HEK293 (cell line): ENCODE measurements around the gene ZFAND3.

Experiments
- CTCF ChIA-PET: fragments of 350-600 bp; formaldehyde crosslinking; extraction: SDS; loops from one replicate; lab custom pipeline; 2021; ENCODE audit warnings: antibody characterized with exemption; lab: Yijun Ruan, JAX
- POLR2A ChIA-PET: fragments of 300-600 bp; formaldehyde crosslinking; extraction: SDS; loops from one replicate; lab custom pipeline; 2020; ENCODE audit warnings: antibody characterized with exemption, inconsistent platforms; lab: Yijun Ruan, JAX
- H3K27ac ChIP-seq: fragments of 200-500 bp; sonication (Bioruptor generic); 2 replicates; pipeline ENCODE4 v1.5.1; 2014; ENCODE audit warnings: low read depth, low read length, control low read depth, inconsistent platforms; ENCODE audit errors: extremely low read depth
- H3K36me3 ChIP-seq, 2 experiments: fragments of 200-500 bp in 1 of 2; sonication (Bioruptor generic) in 1 of 2; 1 replicate in 1 of 2; 2 replicates in 1 of 2; pipeline ENCODE4 v1.5.1; 2014 to 2017; ENCODE audit warnings: inconsistent platforms in 2 of 2, low read length in 2 of 2; ENCODE audit not compliant: control insufficient read depth in 2 of 2, insufficient read depth in 1 of 2
- H3K4me1 ChIP-seq: fragments of 200-500 bp; sonication (Bioruptor generic); 2 replicates; pipeline ENCODE4 v1.5.1; 2014; ENCODE audit warnings: mild to moderate bottlenecking, low read length, inconsistent platforms; ENCODE audit not compliant: control insufficient read depth, insufficient read depth
- H3K4me3 ChIP-seq: 2 replicates; pipeline ENCODE4 v1.5.1; 2011; ENCODE audit warnings: low read depth, mild to moderate bottlenecking, control low read depth, low read length, moderate library complexity
- H3K9me3 ChIP-seq: fragments of 200-500 bp; sonication (Bioruptor generic); 2 replicates; pipeline ENCODE4 v1.5.1; 2014; ENCODE audit warnings: low read depth, low read length, inconsistent platforms; ENCODE audit not compliant: control insufficient read depth, insufficient read depth
- ELK4 ChIP-seq: IDR thresholded peaks from 2 replicates; pipeline ENCODE4 v1.6.1; 2011; ENCODE audit warnings: mild to moderate bottlenecking, low read depth, low read length, borderline replicate concordance
- FEZF1 ChIP-seq: fragments of 450-650 bp; formaldehyde crosslinking; IDR thresholded peaks from 2 replicates; pipeline ENCODE4 v1.5.1; 2016; ENCODE audit warnings: missing biosample characterization, missing genetic modification characterization
- KLF16 ChIP-seq: fragments of 450-650 bp; formaldehyde crosslinking; IDR thresholded peaks from 2 replicates; pipeline ENCODE4 v1.5.1; 2017; ENCODE audit warnings: missing biosample characterization, missing genetic modification characterization
- KLF9 ChIP-seq: fragments of 450-650 bp; formaldehyde crosslinking; IDR thresholded peaks from 2 replicates; pipeline ENCODE4 v1.5.1; 2016; ENCODE audit warnings: missing biosample characterization, missing genetic modification characterization, low read depth
- MEIS1 ChIP-seq: sonication (generic); formaldehyde crosslinking; IDR thresholded peaks from 2 replicates; pipeline ENCODE4 v1.8.1; 2022; ENCODE audit warnings: missing genetic modification reagents, mild to moderate bottlenecking, borderline replicate concordance
- PRDM4 ChIP-seq: fragments of 450-650 bp; formaldehyde crosslinking; IDR thresholded peaks from 2 replicates; pipeline ENCODE4 v1.5.1; 2017; ENCODE audit warnings: missing biosample characterization, missing genetic modification characterization
- PRDM6 ChIP-seq: fragments of 450-650 bp; formaldehyde crosslinking; IDR thresholded peaks from 2 replicates; pipeline ENCODE4 v1.5.1; 2017; ENCODE audit warnings: missing biosample characterization, missing genetic modification characterization
- RBAK ChIP-seq: fragments of 450-650 bp; formaldehyde crosslinking; IDR thresholded peaks from 2 replicates; pipeline ENCODE4 v1.5.1; 2016; ENCODE audit warnings: missing biosample characterization, missing genetic modification characterization
- SALL2 ChIP-seq: fragments of 450-650 bp; formaldehyde crosslinking; IDR thresholded peaks from 2 replicates; pipeline ENCODE4 v1.5.0; 2017; ENCODE audit warnings: missing biosample characterization, mild to moderate bottlenecking, missing genetic modification characterization, borderline replicate concordance
- SCRT2 ChIP-seq: fragments of 450-650 bp; formaldehyde crosslinking; IDR thresholded peaks from 2 replicates; pipeline ENCODE4 v1.5.1; 2016; ENCODE audit warnings: missing biosample characterization, missing genetic modification characterization
- ZNF274 ChIP-seq, 2 experiments: fragments of 200-500 bp in 1 of 2; fragments of 450-650 bp in 1 of 2; sonication (Bioruptor generic) in 1 of 2; formaldehyde crosslinking in 1 of 2; IDR thresholded peaks; 2 replicates each; pipeline versions ENCODE4 v1.5.1 to v1.6.1; 2014 to 2016; ENCODE audit warnings: borderline replicate concordance in 1 of 2, inconsistent platforms in 1 of 2, low read length in 1 of 2, missing biosample characterization in 1 of 2, missing genetic modification characterization in 1 of 2
- ZNF350 ChIP-seq: fragments of 450-650 bp; formaldehyde crosslinking; IDR thresholded peaks from 2 replicates; pipeline ENCODE4 v1.5.0; 2017; ENCODE audit warnings: missing biosample characterization, mild to moderate bottlenecking, missing genetic modification characterization
- ZNF416 ChIP-seq: fragments of 450-650 bp; formaldehyde crosslinking; IDR thresholded peaks from 2 replicates; pipeline ENCODE4 v1.5.1; 2016; ENCODE audit warnings: missing biosample characterization, missing genetic modification characterization
- ZNF560 ChIP-seq: fragments of 450-650 bp; formaldehyde crosslinking; IDR thresholded peaks from 2 replicates; pipeline ENCODE4 v1.5.1; 2017; ENCODE audit warnings: missing biosample characterization, missing genetic modification characterization, borderline replicate concordance
- ZNF561 ChIP-seq: fragments of 450-650 bp; IDR thresholded peaks from 2 replicates; pipeline ENCODE4 v1.5.1; 2018; ENCODE audit warnings: missing biosample characterization, missing genetic modification characterization, borderline replicate concordance
- ZNF670 ChIP-seq: fragments of 450-650 bp; formaldehyde crosslinking; IDR thresholded peaks from 2 replicates; pipeline ENCODE4 v1.5.1; 2016; ENCODE audit warnings: missing biosample characterization, missing genetic modification characterization, low read depth
- ZNF747 ChIP-seq: fragments of 450-650 bp; formaldehyde crosslinking; IDR thresholded peaks from 2 replicates; pipeline ENCODE4 v1.5.1; 2016; ENCODE audit warnings: missing biosample characterization, missing genetic modification characterization
- ZSCAN30 ChIP-seq: fragments of 450-650 bp; IDR thresholded peaks from 2 replicates; pipeline ENCODE4 v1.5.1; 2018; ENCODE audit warnings: missing biosample characterization, mild to moderate bottlenecking, missing genetic modification characterization, moderate library complexity
- TF ChIP-seq, protein P1 (sequence below): fragments of 450-650 bp; formaldehyde crosslinking; IDR thresholded peaks from 2 replicates; pipeline ENCODE4 v1.5.1; 2017; ENCODE audit warnings: missing biosample characterization, missing genetic modification characterization

The ZFAND3 gene

DNA sequence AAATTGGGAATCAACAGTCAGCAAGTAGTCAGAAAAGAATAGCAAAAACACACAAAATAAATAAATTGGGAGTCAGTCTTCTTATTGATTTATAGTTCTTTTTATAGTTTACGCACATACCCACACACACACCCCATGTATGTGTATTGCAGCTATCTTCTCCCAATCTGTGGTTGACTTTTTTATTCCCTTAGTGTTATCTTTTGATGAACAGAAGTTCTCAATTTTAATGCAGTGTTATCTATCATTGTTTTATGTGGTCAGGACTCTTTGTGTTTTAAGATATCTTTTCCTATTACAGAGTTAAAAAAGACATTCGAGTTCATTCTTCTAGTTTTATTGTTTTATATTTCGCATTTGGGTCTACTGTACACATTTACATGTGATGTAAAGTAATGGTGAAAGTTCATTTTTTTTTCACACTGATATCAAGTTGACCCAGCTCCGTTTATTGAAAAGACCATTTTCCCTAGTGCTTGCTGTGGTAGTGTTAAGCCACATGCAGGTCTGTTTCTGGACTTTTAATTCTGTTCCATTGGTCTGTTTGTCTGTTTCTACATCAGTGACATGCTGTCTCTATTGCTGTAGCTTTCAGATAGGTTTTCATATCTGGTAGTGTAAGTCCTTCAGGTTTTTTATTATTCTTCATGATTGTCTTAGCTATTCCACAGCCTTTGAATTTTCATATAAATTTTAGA, 78.4 kb downstream of the ZFAND3 start:
- Histone ChIP-seq H3K4me3 (no peak overlapping the region), H3K4me1 (peaks cover 12% of the 10 kb centered on the region), H3K27ac (no peak overlapping the region), H3K36me3 (no peaks in the 10 kb centered on the region; a peak in 1 of 3 replicates), H3K9me3 (no peaks in the 10 kb centered on the region)
- TF ChIP-seq, protein P1, sequence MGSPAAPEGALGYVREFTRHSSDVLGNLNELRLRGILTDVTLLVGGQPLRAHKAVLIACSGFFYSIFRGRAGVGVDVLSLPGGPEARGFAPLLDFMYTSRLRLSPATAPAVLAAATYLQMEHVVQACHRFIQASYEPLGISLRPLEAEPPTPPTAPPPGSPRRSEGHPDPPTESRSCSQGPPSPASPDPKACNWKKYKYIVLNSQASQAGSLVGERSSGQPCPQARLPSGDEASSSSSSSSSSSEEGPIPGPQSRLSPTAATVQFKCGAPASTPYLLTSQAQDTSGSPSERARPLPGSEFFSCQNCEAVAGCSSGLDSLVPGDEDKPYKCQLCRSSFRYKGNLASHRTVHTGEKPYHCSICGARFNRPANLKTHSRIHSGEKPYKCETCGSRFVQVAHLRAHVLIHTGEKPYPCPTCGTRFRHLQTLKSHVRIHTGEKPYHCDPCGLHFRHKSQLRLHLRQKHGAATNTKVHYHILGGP (tag by site-specific recombination): no peak
- TF ChIP-seq MEIS1 (CRISPR knock-in tag) (no peak), PRDM4 (tag by site-specific recombination) (peak; percentile 74), ZSCAN30 (tag by site-specific recombination) (no peak), FEZF1 (tag by site-specific recombination) (peak; percentile 42; the same call in 1 of the 2 replicates), ZNF350 (tag by site-specific recombination) (no peak), SALL2 (tag by site-specific recombination) (no peak), PRDM6 (tag by site-specific recombination) (peak; percentile 43; the same call in 1 of the 2 replicates)
- ChIA-PET POLR2A (no interaction called here), CTCF (interaction anchor here (0.6 to 1.9 kb wide), 3 partner anchors 39 to 596 kb away, joined by 3 to 11 read pairs (median 3); no protein-coding TSS in a partner anchor)

GRCh38 chr6:37903351-37904340, 84.1 kb downstream of the ZFAND3 start:
- POLR2A ChIA-PET: no interaction called here
- no peak for TF ChIP-seq ZNF560 (tag by site-specific recombination)
- peak; percentile 30; the same call in 1 of the 2 replicates for TF ChIP-seq PRDM6 (tag by site-specific recombination)
- CTCF ChIA-PET: interaction anchor here (0.7 to 1.6 kb wide), 3 partner anchors 14 to 112 kb away, joined by 3 to 5 read pairs (median 3); no protein-coding TSS in a partner anchor

GRCh38 chr6:37904590-37904989, 85.1 kb downstream of the ZFAND3 start:
- Histone ChIP-seq H3K4me3 (no peak overlapping the region), H3K27ac (no peak overlapping the region), H3K9me3 (no peaks in the 10 kb centered on the region), H3K4me1 (no peaks in the 10 kb centered on the region), H3K36me3 (no peaks in the 10 kb centered on the region)
- POLR2A ChIA-PET: no interaction called here
- CTCF ChIA-PET: no interaction called here
- TF ChIP-seq KLF9 (tag by site-specific recombination) (no peak), ELK4 (no peak), SCRT2 (tag by site-specific recombination) (no peak), ZNF416 (no peak), ZNF561 (no peak), ZNF670 (tag by site-specific recombination) (no peak), RBAK (tag by site-specific recombination) (no peak), ZNF747 (tag by site-specific recombination) (no peak), KLF16 (tag by site-specific recombination) (no peak), ZNF274 (IDR thresholded peaks at IDR 0.05; ENCODE audit: low read length) (no peak), ZNF274 (tag by site-specific recombination; IDR thresholded peaks at IDR 0.05; ENCODE audit: borderline replicate concordance) (no peak)

More at GRCh38 chr6:37903351-37904340, 84.1 kb downstream of the ZFAND3 start:
- Histone ChIP-seq H3K4me3 (no peak overlapping the region), H3K9me3 (no peaks in the 10 kb centered on the region), H3K36me3 (no peaks in the 10 kb centered on the region), H3K4me1 (no peaks in the 10 kb centered on the region), H3K27ac (no peak overlapping the region)
